ENCODE measurements around the gene SMIM17.
"Not testable (repeated sequence)": the region's sequence is repeated elsewhere in the genome, so short reads cannot be mapped to it uniquely, and the experiment has no call there.

Gene SMIM17

GRCh38 chr19:56661248-56661647 is 18.3 kb downstream of the SMIM17 start:
- DNase-seq = no peak

GRCh38 chr19:56663931-56664500 is 21.1 kb downstream of the SMIM17 start:
- DNase-seq = no peak

GRCh38 chr19:56664511-56664910 is 21.6 kb downstream of the SMIM17 start:
- DNase-seq = no peak

GRCh38 chr19:56667311-56667870 is 24.4 kb downstream of the SMIM17 start:
- no peak for DNase-seq

- DNase-seq = no peak
Observed at GRCh38 chr19:56668676-56669075, 25.7 kb downstream of the SMIM17 start.

GRCh38 chr19:56670401-56670960 is 27.5 kb downstream of the SMIM17 start:
- no peak for DNase-seq

- DNase-seq = no peak
Observed at GRCh38 chr19:56670961-56671612, 28.1 kb downstream of the SMIM17 start.

GRCh38 chr19:56671613-56671994 is 28.6 kb downstream of the SMIM17 start, which contains the start of gene ZNF835:
Gene ZNF835, minus strand, starts transcription at chr19:56671757. Its CDS starts 6,559 bp downstream, at chr19:56665198.
- peak; percentile 92 for DNase-seq

- not testable (repeated sequence) for DNase-seq
Observed at GRCh38 chr19:56672610-56673009, 29.7 kb downstream of the SMIM17 start.

GRCh38 chr19:56678205-56678604 is 35.2 kb downstream of the SMIM17 start:
- no peak for DNase-seq

GRCh38 chr19:56681702-56682101 is 38.7 kb downstream of the SMIM17 start:
- no peak for DNase-seq

- no peak for DNase-seq
Observed at GRCh38 chr19:56683116-56683515, 40.2 kb downstream of the SMIM17 start.

GRCh38 chr19:56687031-56687430 is 44.1 kb downstream of the SMIM17 start:
- no peak for DNase-seq

GRCh38 chr19:56689198-56689597 is 46.2 kb downstream of the SMIM17 start:
- DNase-seq = no peak

GRCh38 chr19:56690670-56691069 is 47.7 kb downstream of the SMIM17 start:
- DNase-seq = no peak

GRCh38 chr19:56692206-56692895 is 49.4 kb downstream of the SMIM17 start:
- DNase-seq = no peak

GRCh38 chr19:56699552-56699951 is 56.6 kb downstream of the SMIM17 start:
- DNase-seq = no peak

GRCh38 chr19:56701895-56702294 is 58.9 kb downstream of the SMIM17 start:
- DNase-seq = no peak

- DNase-seq = no peak
Observed at GRCh38 chr19:56705939-56706338, 63.0 kb downstream of the SMIM17 start.
